ENCODE results near the gene TBPL1. TPM values are rescaled to one million over a fixed set of nuclear protein-coding genes. Genes with fewer than 3 reads are reported as not detected.

TBPL1 gene
- 29.3 and 31.0 TPM in 2 replicates for total RNA-seq

GRCh38 chr6:133952815-133953633 lies at the start of gene TBPL1:
Gene TBPL1 (plus strand): TSS chr6:133953224. CDS start chr6:133980126, 26,902 bp downstream.

Other genes starting within 250 kb of the TBPL1 start
- not detected in 2 replicates for gene TCF21, start 64.1 kb upstream of the TBPL1 start, total RNA-seq
- gene SLC2A12, start 99.4 kb downstream of the TBPL1 start, total RNA-seq, result 4.5 and 6.5 TPM in 2 replicates